Measurements from ENCODE around the gene LRIT1.

The LRIT1 gene

DNA sequence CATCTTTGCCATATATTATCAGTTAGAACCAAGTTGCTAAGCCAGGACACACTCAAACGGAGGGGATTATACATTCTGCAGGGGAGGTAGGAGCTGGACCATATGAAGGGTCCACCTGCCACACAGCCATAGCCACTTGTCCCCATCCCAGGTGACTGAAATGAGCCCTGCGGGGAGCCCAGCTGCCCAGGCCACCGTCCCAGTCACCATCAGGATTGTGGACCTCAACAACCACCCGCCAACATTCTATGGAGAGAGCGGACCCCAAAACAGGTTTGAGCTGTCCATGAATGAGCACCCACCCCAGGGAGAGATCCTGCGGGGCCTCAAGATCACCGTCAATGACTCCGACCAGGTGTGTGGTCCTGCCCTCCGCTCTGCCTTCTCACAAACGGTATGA, 33.3 kb downstream of the LRIT1 start:
- no peak overlapping the region for H2AFZ ChIP-seq (ENCODE audit: low read length)
- H3K4me3 ChIP-seq (ENCODE audit: low read depth, low read length, poor library complexity, severe bottlenecking), result no peak overlapping the region
- no peak overlapping the region for H3K27ac ChIP-seq (ENCODE audit: low read depth, low read length, poor library complexity, severe bottlenecking)
- no peak overlapping the region for H3K4me2 ChIP-seq (ENCODE audit: low read length)
- H4K20me1 ChIP-seq (ENCODE audit: insufficient read depth, low read length), result no peaks in the 10 kb centered on the region
- no peaks in the 10 kb centered on the region for H3K36me3 ChIP-seq (ENCODE audit: insufficient read depth, low read length)
- no peaks in the 10 kb centered on the region for H3K79me2 ChIP-seq (ENCODE audit: insufficient read depth, low read length)
- no peaks in the 10 kb centered on the region for H3F3A ChIP-seq (ENCODE audit: insufficient read depth, low read length)
- no peak overlapping the region for H3K9ac ChIP-seq (ENCODE audit: low read length)
- no peaks in the 10 kb centered on the region for H3K9me2 ChIP-seq (ENCODE audit: low read depth, low read length)
- TF ChIP-seq EZH2 (IDR thresholded peaks at IDR 0.05; ENCODE audit: borderline replicate concordance, low read length), result no peak
- TF ChIP-seq, protein P1, sequence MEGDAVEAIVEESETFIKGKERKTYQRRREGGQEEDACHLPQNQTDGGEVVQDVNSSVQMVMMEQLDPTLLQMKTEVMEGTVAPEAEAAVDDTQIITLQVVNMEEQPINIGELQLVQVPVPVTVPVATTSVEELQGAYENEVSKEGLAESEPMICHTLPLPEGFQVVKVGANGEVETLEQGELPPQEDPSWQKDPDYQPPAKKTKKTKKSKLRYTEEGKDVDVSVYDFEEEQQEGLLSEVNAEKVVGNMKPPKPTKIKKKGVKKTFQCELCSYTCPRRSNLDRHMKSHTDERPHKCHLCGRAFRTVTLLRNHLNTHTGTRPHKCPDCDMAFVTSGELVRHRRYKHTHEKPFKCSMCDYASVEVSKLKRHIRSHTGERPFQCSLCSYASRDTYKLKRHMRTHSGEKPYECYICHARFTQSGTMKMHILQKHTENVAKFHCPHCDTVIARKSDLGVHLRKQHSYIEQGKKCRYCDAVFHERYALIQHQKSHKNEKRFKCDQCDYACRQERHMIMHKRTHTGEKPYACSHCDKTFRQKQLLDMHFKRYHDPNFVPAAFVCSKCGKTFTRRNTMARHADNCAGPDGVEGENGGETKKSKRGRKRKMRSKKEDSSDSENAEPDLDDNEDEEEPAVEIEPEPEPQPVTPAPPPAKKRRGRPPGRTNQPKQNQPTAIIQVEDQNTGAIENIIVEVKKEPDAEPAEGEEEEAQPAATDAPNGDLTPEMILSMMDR (IDR thresholded peaks at IDR 0.05; ENCODE audit: low read length), result no peak
- H3K9me3 ChIP-seq (ENCODE audit: low read length), result no peaks in the 10 kb centered on the region
- no peaks in the 10 kb centered on the region for H3K4me1 ChIP-seq (ENCODE audit: insufficient read depth, low read length, severe bottlenecking)
- peaks cover 3% of the 10 kb centered on the region; the same call in 1 of the 2 replicates for H3K27me3 ChIP-seq (ENCODE audit: insufficient read depth, low read length)

DNA sequence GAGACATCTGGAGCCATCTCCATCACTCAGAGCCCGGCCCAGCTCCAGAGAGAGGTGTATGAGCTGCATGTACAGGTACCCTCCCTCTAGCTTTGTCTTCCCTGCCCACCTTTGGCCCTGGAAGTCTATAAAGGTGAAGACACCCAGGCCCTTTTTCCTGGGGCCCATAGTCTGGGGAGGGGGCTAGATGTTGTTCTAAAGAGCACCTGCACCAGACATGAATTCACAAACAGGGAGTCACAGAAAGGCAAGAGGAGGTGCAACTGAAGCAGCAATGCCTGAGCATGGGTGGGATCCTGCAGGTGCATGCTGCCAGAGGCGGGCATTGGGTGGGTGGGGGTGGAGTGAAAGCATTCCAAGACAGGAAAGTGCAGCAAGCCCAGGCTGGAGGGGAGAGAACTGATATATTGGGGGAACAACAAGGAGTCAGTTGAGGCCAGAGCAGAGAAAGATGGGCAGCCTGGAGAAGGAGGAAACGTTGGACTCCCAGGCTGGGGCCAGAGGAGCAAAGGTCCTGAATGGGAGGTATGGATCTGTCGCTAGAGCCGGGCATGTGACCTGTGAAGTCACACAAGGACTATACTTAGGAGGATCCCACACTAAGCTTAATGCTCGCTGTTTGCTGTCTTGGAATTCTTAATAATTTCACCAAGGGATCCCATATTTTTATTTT, 35.4 kb downstream of the LRIT1 start:
- Histone ChIP-seq H3K4me2 (ENCODE audit: low read length) (no peak overlapping the region), H3K9me3 (ENCODE audit: low read length) (no peaks in the 10 kb centered on the region), H3K27me3 (ENCODE audit: insufficient read depth, low read length) (no peaks in the 10 kb centered on the region), H3K9me2 (ENCODE audit: low read depth, low read length) (no peaks in the 10 kb centered on the region), H3K27ac (ENCODE audit: low read depth, low read length, poor library complexity, severe bottlenecking) (no peak overlapping the region), H3K79me2 (ENCODE audit: insufficient read depth, low read length) (no peaks in the 10 kb centered on the region), H4K20me1 (ENCODE audit: insufficient read depth, low read length) (no peaks in the 10 kb centered on the region), H3K36me3 (ENCODE audit: insufficient read depth, low read length) (no peaks in the 10 kb centered on the region), H3K9ac (ENCODE audit: low read length) (no peak overlapping the region), H3F3A (ENCODE audit: insufficient read depth, low read length) (no peaks in the 10 kb centered on the region), H3K4me1 (ENCODE audit: insufficient read depth, low read length, severe bottlenecking) (no peaks in the 10 kb centered on the region), H2AFZ (ENCODE audit: low read length) (no peak overlapping the region), H3K4me3 (ENCODE audit: low read depth, low read length, poor library complexity, severe bottlenecking) (no peak overlapping the region)
- TF ChIP-seq, protein P1 (IDR thresholded peaks at IDR 0.05; ENCODE audit: low read length), result no peak
- no peak for TF ChIP-seq EZH2 (IDR thresholded peaks at IDR 0.05; ENCODE audit: borderline replicate concordance, low read length)

DNA sequence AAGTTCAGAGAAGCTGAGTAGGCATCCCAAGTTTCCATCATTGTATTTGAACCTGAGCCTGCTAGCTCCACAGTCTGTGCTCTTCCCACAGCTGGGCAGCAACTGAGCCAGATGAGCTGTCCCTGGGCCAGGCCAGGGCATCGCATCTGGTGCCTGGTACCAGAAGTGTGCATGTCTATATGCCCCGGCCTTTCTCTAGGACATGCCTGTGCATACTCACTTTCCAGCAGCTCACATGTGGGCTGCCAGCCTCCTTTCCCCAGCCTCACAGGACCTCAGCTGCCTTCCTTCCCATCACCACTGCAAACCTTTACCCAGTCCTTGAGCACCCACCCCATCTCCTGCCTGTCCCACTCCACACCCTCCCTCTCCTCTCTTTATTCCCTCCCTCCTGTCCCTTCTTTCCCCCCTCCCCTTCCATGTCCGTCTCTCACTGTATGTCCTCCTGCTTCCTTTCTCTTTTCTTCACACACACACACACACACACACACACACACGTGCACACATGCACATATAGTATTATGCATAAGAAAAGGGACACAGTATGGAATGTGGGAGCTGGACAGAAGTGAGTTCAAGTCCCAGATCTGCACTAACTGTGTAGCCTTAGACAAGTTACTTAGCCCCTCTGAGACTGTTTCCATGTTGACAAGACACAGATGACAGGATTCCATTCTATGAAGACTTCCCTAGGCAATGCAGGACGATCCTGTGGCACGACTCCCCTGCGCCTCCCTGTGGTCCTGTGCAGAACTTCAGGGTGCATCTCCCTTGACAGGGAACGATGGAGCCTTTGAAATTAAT, 36.1 kb downstream of the LRIT1 start:
- Histone ChIP-seq H4K20me1 (ENCODE audit: insufficient read depth, low read length) (no peaks in the 10 kb centered on the region), H3K9me2 (ENCODE audit: low read depth, low read length) (no peaks in the 10 kb centered on the region), H3K4me1 (ENCODE audit: insufficient read depth, low read length, severe bottlenecking) (no peaks in the 10 kb centered on the region), H3K9me3 (ENCODE audit: low read length) (no peaks in the 10 kb centered on the region), H3K9ac (ENCODE audit: low read length) (no peak overlapping the region), H3K4me3 (ENCODE audit: low read depth, low read length, poor library complexity, severe bottlenecking) (no peak overlapping the region), H3F3A (ENCODE audit: insufficient read depth, low read length) (no peaks in the 10 kb centered on the region), H3K27me3 (ENCODE audit: insufficient read depth, low read length) (no peaks in the 10 kb centered on the region), H3K36me3 (ENCODE audit: insufficient read depth, low read length) (no peaks in the 10 kb centered on the region), H3K27ac (ENCODE audit: low read depth, low read length, poor library complexity, severe bottlenecking) (no peak overlapping the region), H2AFZ (ENCODE audit: low read length) (no peak overlapping the region), H3K79me2 (ENCODE audit: insufficient read depth, low read length) (no peaks in the 10 kb centered on the region), H3K4me2 (ENCODE audit: low read length) (no peak overlapping the region)
- no peak for TF ChIP-seq EZH2 (IDR thresholded peaks at IDR 0.05; ENCODE audit: borderline replicate concordance, low read length)
- TF ChIP-seq, protein P1 (IDR thresholded peaks at IDR 0.05; ENCODE audit: low read length), result peak; percentile 93
